ENCODE data around the gene VANGL1.

- TF ChIP-seq TAF1 (IDR thresholded peaks at IDR 0.05; ENCODE audit: low read depth, low read length): no peak; the same call in 1 of the 2 replicates
- TF ChIP-seq CTCF (IDR thresholded peaks at IDR 0.05; ENCODE audit: control extremely low read depth in 1 of 3, insufficient read depth in 1 of 3, low read depth in 1 of 3, low read length in 3 of 3): no peak
- no peak for TF ChIP-seq ZNF274 (IDR thresholded peaks at IDR 0.05; ENCODE audit: borderline replicate concordance, extremely low read depth, low read length)
- no peak for TF ChIP-seq EGR1 (IDR thresholded peaks at IDR 0.05; ENCODE audit: borderline replicate concordance, low read depth, low read length)
- TF ChIP-seq GABPA (IDR thresholded peaks at IDR 0.05; ENCODE audit: borderline replicate concordance, insufficient read depth, low read length): no peak
- TF ChIP-seq POLR2AphosphoS5 (IDR thresholded peaks at IDR 0.05; ENCODE audit: low read depth, low read length): no peak
- TF ChIP-seq SP1 (IDR thresholded peaks at IDR 0.05; ENCODE audit: low read depth, low read length): no peak
- no peak for TF ChIP-seq POLR2A (IDR thresholded peaks at IDR 0.05; ENCODE audit: control extremely low read depth in 1 of 2, low read depth in 2 of 2, low read length in 2 of 2)
- no peak for TF ChIP-seq JUN (IDR thresholded peaks at IDR 0.05; ENCODE audit: low read depth, low read length)
These were observed at the start of gene VANGL1 for GRCh38 chr1:115641762-115642167.

Measured in H1 (cell line).